T-helper 1 cell treated with Interleukin-12 subunit alpha and Interleukin-12 subunit beta and Interleukin-4 antibody, amounts not matched to agents 30 μg/mL and 1 μg/mL, for 36 hours (primary cell): ENCODE measurements around the gene MED27.
"Not testable (repeated sequence)": the region's sequence is repeated elsewhere in the genome, so short reads cannot be mapped to it uniquely, and the experiment has no call there.

Experiments
- H3K27ac Mint-ChIP-seq: one replicate; pipeline ENCODE4 v1.8.0; 2021; ENCODE audit warnings: mild to moderate bottlenecking, mixed read lengths
- H3K27me3 Mint-ChIP-seq: one replicate; pipeline ENCODE4 v1.8.0; 2021; ENCODE audit warnings: low read depth, mixed read lengths
- H3K36me3 Mint-ChIP-seq: one replicate; pipeline ENCODE4 v1.8.0; 2021; ENCODE audit warnings: low read depth, mixed read lengths
- H3K4me1 Mint-ChIP-seq: one replicate; pipeline ENCODE4 v1.8.0; 2021; ENCODE audit warnings: low read depth, mixed read lengths
- H3K4me3 Mint-ChIP-seq: one replicate; pipeline ENCODE4 v1.8.0; 2021; ENCODE audit warnings: mild to moderate bottlenecking, moderate library complexity, mixed read lengths
- H3K9me3 Mint-ChIP-seq: one replicate; pipeline ENCODE4 v1.8.0; 2021; ENCODE audit warnings: mixed read lengths

Gene MED27

DNA sequence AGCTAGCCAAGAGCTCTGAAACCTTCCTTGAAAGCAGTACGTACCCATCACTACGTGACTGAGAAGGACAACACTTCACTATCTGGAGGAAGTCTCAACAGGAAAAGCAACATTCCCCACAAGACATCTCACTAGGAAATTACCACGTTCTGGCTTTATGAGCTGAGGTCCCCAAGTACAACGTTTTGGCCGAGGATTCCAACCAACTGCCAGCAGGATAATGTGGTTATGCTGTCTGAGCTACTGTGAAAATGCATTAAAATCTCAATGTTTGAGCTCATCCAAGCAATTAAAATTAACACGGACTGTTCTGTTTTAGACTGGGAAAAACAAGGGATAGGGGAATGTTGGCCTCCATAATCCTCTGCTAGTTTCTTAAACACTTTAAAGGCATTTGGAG, 16.4 kb downstream of the MED27 start:
- H3K27me3 Mint-ChIP-seq = no peaks in the 10 kb centered on the region
- H3K36me3 Mint-ChIP-seq = peaks cover 27% of the 10 kb centered on the region
- peaks cover 1% of the 10 kb centered on the region for H3K4me1 Mint-ChIP-seq

DNA sequence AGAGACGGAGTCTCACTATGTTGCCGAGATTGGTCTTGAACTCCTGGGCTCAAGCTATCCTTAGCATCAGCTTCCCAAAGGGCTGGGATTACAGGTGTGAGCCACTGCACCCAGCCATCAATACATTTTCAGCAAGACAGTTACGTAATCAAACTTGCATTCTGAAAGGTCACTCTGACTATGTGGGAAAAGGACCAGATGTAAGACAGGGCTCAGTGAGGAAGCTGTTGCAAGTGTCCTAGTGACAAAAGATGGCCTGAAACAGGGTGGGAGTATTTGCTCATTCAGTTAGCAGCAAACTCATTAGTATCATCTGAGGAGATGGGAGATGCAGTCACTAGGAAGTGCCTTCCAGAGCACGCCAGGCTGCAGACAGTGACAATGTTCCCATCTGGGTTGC, 16.9 kb downstream of the MED27 start:
- H3K4me1 Mint-ChIP-seq = no peaks in the 10 kb centered on the region
- H3K27ac Mint-ChIP-seq = no peak overlapping the region
- H3K4me3 Mint-ChIP-seq = no peak overlapping the region
- H3K27me3 Mint-ChIP-seq = no peaks in the 10 kb centered on the region
- peaks cover 26% of the 10 kb centered on the region for H3K36me3 Mint-ChIP-seq
- H3K9me3 Mint-ChIP-seq = peaks cover 19% of the 10 kb centered on the region

More for the DNA sequence above, 16.4 kb downstream of the MED27 start:
- H3K9me3 Mint-ChIP-seq = peaks cover 18% of the 10 kb centered on the region
- H3K4me3 Mint-ChIP-seq = no peak overlapping the region
- no peak overlapping the region for H3K27ac Mint-ChIP-seq

DNA sequence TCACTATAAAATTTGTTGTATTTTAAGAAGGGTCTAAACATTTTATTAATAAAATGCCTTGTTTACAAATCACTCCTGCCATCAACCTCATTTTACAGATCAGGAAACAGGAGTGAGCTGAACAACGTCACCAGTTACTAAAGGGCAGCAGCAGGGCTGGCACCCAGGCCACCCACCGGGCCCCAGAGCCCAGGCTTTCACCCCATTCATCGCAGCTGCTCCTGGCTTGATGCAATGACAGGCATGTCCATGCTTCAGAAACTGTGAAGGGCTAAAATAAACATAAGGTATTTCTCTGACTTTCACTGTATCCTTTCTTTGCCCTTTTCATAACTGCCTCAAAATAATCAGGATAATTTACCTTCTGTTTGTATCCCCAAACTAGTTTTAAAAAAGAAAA, 18.1 kb downstream of the MED27 start:
- Mint-ChIP-seq H3K27me3 (no peaks in the 10 kb centered on the region), H3K4me3 (no peak overlapping the region), H3K9me3 (peaks cover 22% of the 10 kb centered on the region), H3K27ac (no peak overlapping the region), H3K4me1 (no peaks in the 10 kb centered on the region), H3K36me3 (peaks cover 26% of the 10 kb centered on the region)

DNA sequence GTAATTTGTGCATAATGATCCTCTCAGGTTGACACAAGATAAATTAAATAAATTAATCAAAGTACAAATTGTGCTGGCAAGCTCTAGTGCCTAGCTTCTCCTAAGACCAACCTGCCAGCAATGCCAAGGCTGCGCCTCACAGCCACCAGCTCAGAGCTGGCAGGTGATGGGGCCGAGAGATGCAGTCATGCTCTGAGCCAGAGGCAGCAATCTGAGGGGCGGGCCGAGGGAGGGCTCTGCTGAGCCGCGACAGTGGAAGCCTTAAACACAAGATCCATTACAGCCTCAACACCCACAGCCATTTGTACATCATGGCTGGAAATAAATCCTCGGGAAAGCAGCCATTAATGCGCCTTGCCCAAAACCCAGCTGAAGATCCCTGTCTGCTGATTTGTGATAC, 20.3 kb downstream of the MED27 start:
- Mint-ChIP-seq H3K4me3 (no peak overlapping the region), H3K27ac (no peak overlapping the region), H3K9me3 (peaks cover 22% of the 10 kb centered on the region)

DNA sequence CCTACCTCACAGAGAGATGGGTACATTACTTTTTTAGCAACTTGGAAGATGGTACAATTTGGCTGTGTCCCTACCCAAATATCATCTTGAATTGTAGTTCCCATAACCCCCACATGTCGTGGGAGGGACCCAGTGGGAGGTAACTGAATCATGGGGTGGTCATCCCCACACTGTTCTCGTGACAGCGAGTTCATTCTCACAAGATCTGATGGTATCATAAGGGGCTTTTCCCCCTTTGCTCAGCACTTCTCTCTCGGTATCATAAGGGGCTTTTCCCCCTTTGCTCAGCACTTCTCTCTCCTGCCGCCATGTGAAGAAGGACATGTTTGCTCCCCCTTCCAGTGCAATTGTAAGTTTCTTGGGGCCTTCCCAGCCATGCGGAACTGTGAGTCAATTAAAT, 21.4 kb downstream of the MED27 start:
- not testable (repeated sequence) for H3K27me3 Mint-ChIP-seq, H3K4me3 Mint-ChIP-seq, H3K27ac Mint-ChIP-seq, H3K4me1 Mint-ChIP-seq
- Mint-ChIP-seq H3K9me3 (peaks cover 22% of the 10 kb centered on the region), H3K36me3 (peaks cover 28% of the 10 kb centered on the region)

More for the DNA sequence above, 20.3 kb downstream of the MED27 start:
- Mint-ChIP-seq H3K27me3 (no peaks in the 10 kb centered on the region), H3K36me3 (peaks cover 26% of the 10 kb centered on the region), H3K4me1 (peaks cover 2% of the 10 kb centered on the region)

DNA sequence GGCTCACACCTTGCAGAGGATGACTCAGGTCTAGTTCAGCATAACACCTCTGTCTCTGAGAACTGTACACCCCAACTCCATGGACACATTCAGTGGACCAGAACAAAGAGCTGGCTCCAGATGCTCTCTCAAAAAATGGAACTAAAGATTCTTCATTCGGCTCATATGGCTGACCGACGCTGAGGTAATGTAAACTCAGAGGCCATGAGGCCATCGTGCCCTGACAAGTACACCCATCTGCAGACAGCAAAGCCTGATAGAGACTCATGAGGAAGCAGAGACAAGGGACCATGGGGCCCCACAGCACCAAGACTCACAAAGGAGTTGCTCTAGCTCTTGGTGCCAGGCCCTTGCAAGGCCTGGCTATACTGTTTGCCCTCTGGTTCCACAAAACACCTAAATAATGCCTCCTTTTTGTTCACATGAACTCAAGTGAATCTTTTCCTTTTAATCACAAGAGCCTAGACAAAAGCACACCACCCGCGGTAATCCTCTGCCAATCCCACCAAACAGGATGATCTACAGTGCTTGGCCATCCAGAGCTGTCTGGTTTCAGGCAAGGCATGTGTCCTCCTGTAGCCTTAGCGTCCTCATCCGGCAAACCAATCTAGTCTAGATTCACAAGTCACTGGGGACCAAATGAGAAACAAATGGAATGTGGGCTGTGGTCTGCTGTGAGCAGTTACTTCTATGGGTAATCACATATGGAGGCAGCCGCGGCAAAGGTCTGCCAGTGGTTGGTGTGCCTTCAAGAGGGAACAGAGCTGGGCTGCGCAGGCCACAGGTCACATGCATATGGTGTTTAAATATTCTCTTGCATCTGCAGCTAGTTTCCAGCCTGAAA, 22.7 kb downstream of the MED27 start:
- peaks cover 22% of the 10 kb centered on the region for H3K9me3 Mint-ChIP-seq
- H3K36me3 Mint-ChIP-seq = peaks cover 28% of the 10 kb centered on the region
- no peaks in the 10 kb centered on the region for H3K27me3 Mint-ChIP-seq
- no peak overlapping the region for H3K27ac Mint-ChIP-seq
- H3K4me3 Mint-ChIP-seq = no peak overlapping the region
- peaks cover 2% of the 10 kb centered on the region for H3K4me1 Mint-ChIP-seq

DNA sequence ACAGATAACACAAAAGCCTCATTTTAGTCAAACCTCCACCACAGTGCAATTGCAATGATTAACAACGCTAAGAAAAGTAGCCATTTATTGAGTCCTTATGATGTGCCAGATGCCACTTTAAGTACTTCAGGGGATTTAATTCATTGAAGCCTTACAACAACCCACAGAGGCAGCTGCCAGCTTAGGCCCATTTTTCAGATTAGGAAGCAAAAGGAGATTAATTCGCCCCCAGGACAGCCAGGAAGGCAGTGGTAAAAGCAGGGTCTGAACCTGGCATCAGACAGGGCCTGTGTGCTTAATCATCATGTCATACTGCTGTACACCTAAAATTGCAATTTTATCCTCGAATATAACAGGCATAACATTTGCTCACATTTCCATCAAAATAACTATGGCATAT, 23.9 kb downstream of the MED27 start:
- Mint-ChIP-seq H3K36me3 (peaks cover 26% of the 10 kb centered on the region), H3K27ac (no peak overlapping the region), H3K9me3 (peaks cover 22% of the 10 kb centered on the region), H3K4me1 (peaks cover 2% of the 10 kb centered on the region), H3K27me3 (no peaks in the 10 kb centered on the region), H3K4me3 (no peak overlapping the region)

DNA sequence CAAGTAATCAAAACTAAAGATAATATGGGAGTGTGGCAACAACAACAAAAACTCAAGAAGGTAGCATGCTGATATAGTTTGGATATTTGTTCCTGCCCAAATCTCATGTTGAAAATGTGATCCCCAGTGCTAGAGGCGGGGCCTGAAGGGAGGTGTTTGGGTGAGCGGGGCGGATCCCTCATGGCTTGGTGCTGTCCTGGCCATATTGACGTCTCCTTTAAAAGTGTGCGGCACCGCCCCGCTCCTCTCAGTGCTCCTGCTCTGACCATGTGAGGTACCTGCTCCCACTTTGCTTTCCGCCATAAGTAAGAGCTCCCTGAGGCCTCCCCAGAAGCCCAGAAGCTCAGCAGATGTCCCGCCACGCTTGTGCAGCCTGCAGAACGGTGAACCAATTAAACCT, 25.6 kb downstream of the MED27 start:
- Mint-ChIP-seq H3K27me3 (no peaks in the 10 kb centered on the region), H3K4me1 (peaks cover 8% of the 10 kb centered on the region), H3K9me3 (peaks cover 12% of the 10 kb centered on the region), H3K27ac (no peak overlapping the region), H3K4me3 (no peak overlapping the region), H3K36me3 (peaks cover 12% of the 10 kb centered on the region)

DNA sequence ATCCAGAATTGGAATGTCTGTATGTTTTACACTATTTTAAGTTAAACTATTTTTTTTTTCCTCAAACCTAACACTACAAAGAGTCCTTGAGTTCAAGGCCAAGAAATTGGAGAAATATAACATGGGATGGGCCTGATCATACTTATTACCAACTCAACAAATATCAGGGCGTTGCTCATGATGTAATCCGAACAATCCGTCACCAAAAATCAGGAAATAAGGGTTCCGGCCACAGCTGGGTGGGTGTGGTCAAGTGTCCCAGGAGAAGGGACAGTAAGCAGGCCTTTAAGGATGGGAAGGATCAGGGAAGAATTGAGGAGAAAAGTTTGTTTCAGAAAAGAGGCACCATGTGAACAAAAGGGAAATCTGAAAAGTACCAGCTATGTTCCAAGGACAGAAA, 29.8 kb downstream of the MED27 start:
- H3K4me3 Mint-ChIP-seq = no peak overlapping the region
- no peaks in the 10 kb centered on the region for H3K27me3 Mint-ChIP-seq
- peaks cover 8% of the 10 kb centered on the region for H3K4me1 Mint-ChIP-seq
- H3K9me3 Mint-ChIP-seq = no peaks in the 10 kb centered on the region
- H3K36me3 Mint-ChIP-seq = peaks cover 3% of the 10 kb centered on the region
- H3K27ac Mint-ChIP-seq = no peak overlapping the region

DNA sequence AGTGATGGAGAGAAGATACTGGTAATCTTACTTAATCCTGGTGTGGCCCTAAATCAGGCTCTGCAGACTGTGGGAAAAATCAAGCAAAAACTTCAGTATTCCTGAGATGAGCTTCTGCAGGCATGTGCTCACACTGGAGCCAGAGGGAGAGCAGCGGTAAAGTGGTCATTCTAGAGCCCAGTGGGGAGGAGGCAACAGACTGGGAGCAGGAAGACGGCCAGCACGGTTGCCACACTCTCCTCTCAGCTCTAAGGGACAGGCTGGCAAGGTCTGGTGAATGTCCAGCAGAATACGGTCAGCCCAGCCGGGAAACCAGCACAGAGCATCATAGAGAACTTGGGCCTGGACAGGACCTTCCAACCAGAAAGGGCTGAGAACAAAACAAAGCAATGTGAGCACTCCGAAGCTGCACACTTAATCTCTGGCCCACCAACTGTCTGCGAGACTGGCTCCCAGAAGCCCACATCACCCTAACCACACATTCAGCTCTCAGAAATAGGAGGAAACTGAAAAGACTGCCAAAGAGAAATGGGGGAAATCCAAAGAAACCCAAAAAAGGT, 30.3 kb downstream of the MED27 start:
- no peak overlapping the region for H3K27ac Mint-ChIP-seq
- peaks cover 3% of the 10 kb centered on the region for H3K36me3 Mint-ChIP-seq
- no peaks in the 10 kb centered on the region for H3K27me3 Mint-ChIP-seq
- H3K9me3 Mint-ChIP-seq = no peaks in the 10 kb centered on the region
- peaks cover 7% of the 10 kb centered on the region for H3K4me1 Mint-ChIP-seq
- no peak overlapping the region for H3K4me3 Mint-ChIP-seq

DNA sequence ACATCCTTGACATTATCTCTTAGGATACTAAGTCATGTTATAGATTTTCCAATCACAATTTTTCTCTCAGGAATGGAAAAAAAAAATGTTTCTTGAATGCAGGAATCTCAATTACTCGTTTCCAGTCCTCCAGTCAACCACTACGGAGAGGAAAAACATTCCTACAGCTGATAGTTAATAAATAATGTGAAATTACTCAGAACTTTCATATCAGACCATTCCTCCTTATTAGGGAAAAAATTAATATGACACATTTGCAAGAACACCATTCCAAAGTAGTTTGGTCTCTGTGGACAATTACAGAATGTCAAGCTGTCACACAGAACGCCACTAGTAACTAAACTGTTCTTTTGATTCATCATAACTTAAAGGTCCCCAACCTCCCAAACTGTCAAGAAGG, 31.5 kb downstream of the MED27 start:
- H3K27ac Mint-ChIP-seq = no peak overlapping the region
- H3K4me3 Mint-ChIP-seq = no peak overlapping the region
- no peaks in the 10 kb centered on the region for H3K36me3 Mint-ChIP-seq
- H3K9me3 Mint-ChIP-seq = no peaks in the 10 kb centered on the region
- no peaks in the 10 kb centered on the region for H3K27me3 Mint-ChIP-seq
- peaks cover 7% of the 10 kb centered on the region for H3K4me1 Mint-ChIP-seq

DNA sequence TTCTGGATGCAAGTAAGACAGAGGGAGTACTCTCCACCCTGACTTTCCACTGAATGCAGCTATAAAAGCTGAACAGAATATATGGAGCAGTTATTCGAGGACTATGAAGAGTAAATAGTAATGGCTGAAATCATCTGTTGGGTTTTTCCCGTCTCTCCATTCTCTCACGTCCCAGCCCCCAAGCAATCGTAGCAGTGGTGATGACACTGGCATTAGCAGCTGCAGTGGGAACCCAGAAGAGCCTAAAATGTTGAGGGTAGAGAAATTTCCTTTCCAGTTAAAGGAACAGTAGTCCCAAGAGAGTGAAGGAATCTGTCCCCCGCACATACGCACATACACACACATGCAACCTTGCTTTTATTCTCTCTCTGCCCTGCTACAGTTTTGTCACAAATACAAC, 33.2 kb downstream of the MED27 start:
- Mint-ChIP-seq H3K36me3 (no peaks in the 10 kb centered on the region), H3K4me3 (no peak overlapping the region), H3K4me1 (peaks cover 7% of the 10 kb centered on the region), H3K27ac (no peak overlapping the region), H3K27me3 (no peaks in the 10 kb centered on the region), H3K9me3 (no peaks in the 10 kb centered on the region)

DNA sequence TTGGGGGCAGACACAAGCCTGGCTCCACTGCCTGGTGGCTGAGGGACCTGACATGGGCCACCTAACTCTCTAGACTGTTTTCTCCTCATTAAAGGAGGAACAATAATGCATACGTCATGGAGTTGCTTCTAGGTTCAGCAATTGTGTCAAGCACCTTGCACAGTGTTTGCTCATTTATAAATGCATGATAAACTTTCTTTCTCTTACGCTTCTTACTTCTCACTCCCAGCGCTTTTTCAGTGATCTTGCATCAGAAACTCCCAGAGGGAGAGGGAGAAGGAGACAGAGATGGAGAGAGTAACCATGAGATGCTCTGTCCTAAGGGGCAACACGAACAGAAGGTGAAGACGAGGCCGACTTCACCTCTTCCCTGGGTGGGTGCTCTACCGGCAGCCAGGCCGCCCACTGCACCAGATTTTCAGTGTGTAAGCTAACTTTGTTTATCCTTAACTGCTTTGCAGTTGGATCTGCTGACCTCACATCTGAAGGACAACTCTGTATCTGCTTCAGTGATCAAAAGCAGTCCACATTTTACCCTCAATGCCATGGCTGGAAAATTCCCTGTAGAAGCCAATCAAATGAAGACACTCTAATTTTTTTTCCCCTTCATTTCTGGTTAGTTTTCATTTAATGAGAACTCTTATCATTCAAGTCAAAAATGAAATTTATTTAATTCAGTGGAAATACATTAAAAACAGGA, 35.3 kb downstream of the MED27 start:
- no peak overlapping the region for H3K4me3 Mint-ChIP-seq
- no peaks in the 10 kb centered on the region for H3K27me3 Mint-ChIP-seq
- H3K36me3 Mint-ChIP-seq = no peaks in the 10 kb centered on the region
- peaks cover 2% of the 10 kb centered on the region for H3K4me1 Mint-ChIP-seq
- no peaks in the 10 kb centered on the region for H3K9me3 Mint-ChIP-seq
- H3K27ac Mint-ChIP-seq = no peak overlapping the region

DNA sequence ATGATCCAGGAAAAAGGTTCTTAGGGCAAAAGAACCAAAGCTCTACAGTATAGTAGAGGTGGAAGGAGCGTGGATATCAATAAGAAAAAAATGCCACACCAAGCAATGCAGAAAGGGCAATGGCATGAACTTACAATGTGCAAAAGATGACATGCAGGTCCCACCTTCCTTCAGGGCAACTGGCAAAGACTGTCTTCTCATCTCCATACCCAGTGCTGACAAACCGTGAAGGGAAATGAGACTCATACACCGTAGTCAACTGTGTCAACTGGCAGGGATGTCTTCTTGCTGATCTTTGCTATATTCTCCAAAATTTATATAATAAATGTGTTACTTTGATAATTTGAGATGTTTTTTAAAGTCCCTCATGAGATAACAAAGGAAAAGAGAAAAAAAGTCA, 36.0 kb downstream of the MED27 start:
- Mint-ChIP-seq H3K4me1 (peaks cover 2% of the 10 kb centered on the region), H3K36me3 (no peaks in the 10 kb centered on the region), H3K9me3 (no peaks in the 10 kb centered on the region), H3K4me3 (no peak overlapping the region), H3K27me3 (no peaks in the 10 kb centered on the region), H3K27ac (no peak overlapping the region)

DNA sequence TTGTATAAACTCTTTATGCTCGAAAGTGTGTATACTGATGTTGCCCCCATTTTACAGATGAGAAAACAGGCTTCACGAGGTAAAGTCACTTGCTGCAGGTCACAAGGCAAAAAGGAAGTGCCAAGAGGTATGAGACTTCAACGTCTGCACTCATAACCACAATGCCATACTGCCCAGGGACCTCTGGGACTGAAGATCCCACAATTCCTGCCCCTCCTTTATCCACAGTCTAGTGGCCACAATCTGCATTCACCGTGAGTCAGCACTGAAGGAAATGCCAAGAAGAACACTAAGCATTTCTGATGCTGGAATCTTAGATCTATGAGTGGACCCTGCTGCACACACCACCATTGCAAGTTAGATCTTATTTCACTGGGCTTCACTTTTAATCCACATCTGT, 37.3 kb downstream of the MED27 start:
- Mint-ChIP-seq H3K9me3 (no peaks in the 10 kb centered on the region), H3K4me1 (peaks cover 2% of the 10 kb centered on the region), H3K36me3 (no peaks in the 10 kb centered on the region), H3K4me3 (no peak overlapping the region), H3K27me3 (no peaks in the 10 kb centered on the region), H3K27ac (no peak overlapping the region)
